Activated T-cell treated with anti-CD3 and anti-CD28 coated beads, Interleukin-2, amount 50 U/mL, for 72 hours (primary cell): ENCODE results near the gene RELCH. TPM values are rescaled to one million over a fixed set of nuclear protein-coding genes. Genes with fewer than 3 reads are reported as not detected.

Experiments
- ATAC-seq, 2 donors: fragments of 150-1000 bp; cut with Tn5 transposase; replicated peaks in 1 of 2; 2 replicates each; pipeline ENCODE4 v1.10.0; 2021; ENCODE audit warnings: moderate library complexity in 2 of 2, mild to moderate bottlenecking in 1 of 2
- DNase-seq, 2 donors: peaks; one replicate each; pipeline ENCODE4 v3.0.0; 2021 to 2022; ENCODE audit warnings: mixed read lengths in 1 of 2
- H3K27ac Mint-ChIP-seq: one replicate; pipeline ENCODE4 v1.8.0; 2022; ENCODE audit warnings: mild to moderate bottlenecking, moderate library complexity, mixed read lengths
- H3K27me3 Mint-ChIP-seq: one replicate; pipeline ENCODE4 v1.8.0; 2022; ENCODE audit warnings: low read depth, mixed read lengths
- H3K36me3 Mint-ChIP-seq, 2 donors: one replicate each; pipeline ENCODE4 v1.8.0; 2022; ENCODE audit warnings: mixed read lengths in 2 of 2, mild to moderate bottlenecking in 1 of 2; ENCODE audit not compliant: insufficient read depth in 2 of 2
- H3K4me1 Mint-ChIP-seq: one replicate; pipeline ENCODE4 v1.8.0; 2022; ENCODE audit warnings: low read depth, mixed read lengths
- H3K4me3 Mint-ChIP-seq, 2 donors: one replicate each; pipeline ENCODE4 v1.8.0; 2022; ENCODE audit warnings: mild to moderate bottlenecking in 2 of 2, mixed read lengths in 2 of 2, moderate library complexity in 2 of 2
- H3K9me3 Mint-ChIP-seq, 2 donors: one replicate each; pipeline ENCODE4 v1.8.0; 2022; ENCODE audit warnings: mixed read lengths in 2 of 2
- total RNA-seq, 2 donors: library from RNA; stranded (reverse); gene quantifications; one replicate each; pipeline ENCODE4 v1.2.3, GENCODE V29; 2022

Gene RELCH
- total RNA-seq, 2 donors from 2014 or later: 21.8 to 23.5 TPM

DNA sequence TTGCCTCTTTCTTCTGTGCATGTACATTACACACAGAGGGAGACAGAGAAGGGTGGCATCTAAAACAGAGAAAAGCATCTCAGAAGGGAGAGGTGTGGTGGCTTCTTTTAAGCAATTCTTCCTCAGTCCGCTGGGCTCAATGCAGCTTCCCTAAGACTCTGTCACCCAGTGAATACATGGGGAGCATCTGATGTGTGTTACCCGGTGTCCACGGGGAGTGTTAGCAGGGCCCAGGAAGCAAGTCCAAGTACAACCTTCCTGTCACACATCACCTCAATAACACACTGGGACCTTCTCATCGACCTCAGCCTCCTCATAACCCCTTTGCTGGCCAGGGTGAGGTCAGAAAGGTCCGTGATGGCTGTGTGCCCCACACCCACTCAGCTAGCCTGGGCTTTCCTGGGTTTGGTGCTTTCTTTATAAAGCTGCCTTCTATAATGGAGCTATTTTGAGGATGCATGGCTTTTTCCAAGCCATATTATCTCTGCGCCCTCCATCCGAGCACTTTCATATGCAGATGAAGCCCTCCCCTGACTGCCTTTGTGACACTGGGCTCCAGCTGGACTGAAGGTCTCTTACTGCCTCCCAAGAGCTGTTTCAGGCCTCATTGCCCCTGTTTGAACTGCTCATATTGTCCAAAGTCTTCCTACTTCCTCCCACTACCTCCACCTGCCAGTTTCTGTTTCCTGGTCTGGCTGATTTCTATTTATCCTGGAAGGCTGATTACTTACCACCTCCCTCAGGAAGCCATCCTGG lies 159.5 kb downstream of the RELCH start:
- H3K4me1 Mint-ChIP-seq: peaks cover 26% of the 10 kb centered on the region
- no peaks in the 10 kb centered on the region for H3K36me3 Mint-ChIP-seq
- peak overlapping the region; percentile 10 for H3K27ac Mint-ChIP-seq
- DNase-seq: no peak
- ATAC-seq: peak in 1 of 2 donors; percentile 6
- H3K9me3 Mint-ChIP-seq: no peaks in the 10 kb centered on the region
- peak overlapping the region; percentile 11 to 53 for H3K4me3 Mint-ChIP-seq
- H3K27me3 Mint-ChIP-seq: peaks cover 20% of the 10 kb centered on the region

GRCh38 chr18:62347089-62347506 lies 160.0 kb downstream of the RELCH start:
- H3K27me3 Mint-ChIP-seq: peaks cover 19% of the 10 kb centered on the region
- H3K27ac Mint-ChIP-seq: peak overlapping the region; percentile 10
- no peaks in the 10 kb centered on the region for H3K9me3 Mint-ChIP-seq
- H3K4me1 Mint-ChIP-seq: peaks cover 25% of the 10 kb centered on the region
- peak; percentile 63 to 76 for ATAC-seq
- H3K4me3 Mint-ChIP-seq: peak overlapping the region; percentile 11 to 53
- no peak for DNase-seq
- H3K36me3 Mint-ChIP-seq: no peaks in the 10 kb centered on the region

DNA sequence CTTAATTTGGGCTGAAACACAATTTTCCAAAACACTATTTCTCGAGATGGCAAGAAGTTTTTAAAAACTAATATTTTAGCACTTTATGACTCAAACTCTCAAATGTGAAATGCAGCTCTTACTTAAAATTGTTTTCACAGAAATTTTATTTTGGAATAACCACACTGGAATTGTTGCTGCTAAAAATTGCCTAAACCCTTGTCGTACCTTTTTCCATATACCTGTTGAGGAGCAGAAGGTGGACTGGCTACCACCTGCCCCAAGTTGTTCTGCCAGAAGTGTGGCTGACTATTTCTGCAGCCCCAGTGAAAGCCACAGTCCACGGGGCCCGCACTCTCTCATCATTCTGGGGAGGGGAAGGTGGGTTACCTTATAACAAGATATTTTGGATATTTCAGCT lies 161.4 kb downstream of the RELCH start:
- Mint-ChIP-seq H3K4me1 (peaks cover 17% of the 10 kb centered on the region), H3K36me3 (no peaks in the 10 kb centered on the region), H3K27ac (no peak overlapping the region)

GRCh38 chr18:62353170-62353569 lies 166.1 kb downstream of the RELCH start:
- H3K9me3 Mint-ChIP-seq: no peaks in the 10 kb centered on the region
- ATAC-seq (no peak), DNase-seq (no peak)
- peaks cover 9% of the 10 kb centered on the region for H3K4me1 Mint-ChIP-seq
- H3K27ac Mint-ChIP-seq: no peak overlapping the region
- H3K4me3 Mint-ChIP-seq: no peak overlapping the region
- no peaks in the 10 kb centered on the region for H3K36me3 Mint-ChIP-seq
- H3K27me3 Mint-ChIP-seq: no peaks in the 10 kb centered on the region

More for the DNA sequence above, 161.4 kb downstream of the RELCH start:
- no peak overlapping the region for H3K4me3 Mint-ChIP-seq
- no peaks in the 10 kb centered on the region for H3K9me3 Mint-ChIP-seq
- peaks cover 19% of the 10 kb centered on the region for H3K27me3 Mint-ChIP-seq
- no peak for DNase-seq
- no peak for ATAC-seq

DNA sequence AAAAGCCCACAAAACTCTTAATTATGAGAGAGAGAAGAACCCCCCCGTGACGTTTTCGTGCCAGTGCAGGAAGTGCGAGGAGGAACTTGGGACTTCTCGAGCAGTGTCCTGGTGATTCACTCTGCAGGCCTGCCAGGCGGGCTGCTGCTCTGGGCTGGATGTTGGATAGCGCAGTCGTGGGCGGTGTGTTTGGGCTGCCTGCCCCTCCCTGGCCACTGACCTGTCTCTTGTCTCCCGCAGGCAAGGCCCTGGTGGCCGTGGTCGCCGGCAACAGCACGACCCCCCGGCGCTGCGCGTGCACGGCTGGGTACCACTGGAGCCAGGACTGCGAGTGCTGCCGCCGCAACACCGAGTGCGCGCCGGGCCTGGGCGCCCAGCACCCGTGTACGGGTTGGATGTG lies 167.1 kb downstream of the RELCH start:
- Mint-ChIP-seq H3K9me3 (no peaks in the 10 kb centered on the region), H3K4me1 (peaks cover 9% of the 10 kb centered on the region), H3K27ac (no peak overlapping the region), H3K27me3 (no peaks in the 10 kb centered on the region), H3K36me3 (no peaks in the 10 kb centered on the region), H3K4me3 (no peak overlapping the region)
- no peak for DNase-seq
- no peak for ATAC-seq

DNA sequence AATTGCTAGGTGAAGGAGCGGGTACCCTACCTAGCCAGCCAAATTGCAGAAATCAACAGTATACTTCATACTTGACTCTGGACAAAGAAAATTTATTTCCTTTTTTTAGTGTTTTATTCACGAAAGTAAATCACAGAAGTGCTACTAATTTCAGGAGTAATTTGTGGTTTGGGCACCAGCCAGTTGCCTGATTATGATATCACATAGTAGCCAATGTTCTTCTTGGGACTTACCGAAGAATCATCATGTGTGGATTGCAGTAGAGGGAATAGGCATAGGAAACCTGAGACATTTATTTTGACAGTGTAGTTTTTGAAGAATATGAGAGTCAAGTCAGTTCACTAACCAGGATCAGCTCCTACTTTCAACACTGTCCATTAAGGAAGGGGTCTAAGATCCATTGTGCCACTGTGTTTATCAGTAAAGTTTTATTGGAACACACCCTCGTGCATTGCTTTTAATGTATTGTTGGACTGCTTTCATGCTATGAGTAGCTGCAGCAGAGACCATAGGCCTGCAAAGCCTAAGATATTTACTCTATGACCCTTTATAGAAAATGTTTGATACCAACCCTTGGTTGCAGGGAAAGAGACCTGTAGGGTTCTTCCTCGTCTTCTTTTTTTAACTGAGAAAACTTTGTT lies 170.1 kb downstream of the RELCH start:
- Mint-ChIP-seq H3K36me3 (no peaks in the 10 kb centered on the region), H3K27me3 (no peaks in the 10 kb centered on the region), H3K9me3 (no peaks in the 10 kb centered on the region), H3K4me1 (peaks cover 9% of the 10 kb centered on the region), H3K27ac (no peak overlapping the region), H3K4me3 (no peak overlapping the region)
- no peak for DNase-seq
- peak in 1 of 2 donors; percentile 39 for ATAC-seq

Other genes with a start within 250 kb of the RELCH start
- gene PIGN, start 199 bp upstream of the RELCH start, total RNA-seq: 10 to 100 TPM; 28.2 to 31.4 TPM
- gene TNFRSF11A, start 138.1 kb downstream of the RELCH start, total RNA-seq: 10 to 100 TPM in 1 of 2 donors, 1 to 10 TPM in 1; 5.4 to 13.7 TPM